CD4-positive, alpha-beta T cell (primary cell): Measurements from ENCODE around the gene ZGPAT. TPM values are rescaled to one million over a fixed set of nuclear protein-coding genes. Genes with fewer than 3 reads are reported as not detected.

Experiments used
- ATAC-seq: fragments of 200-7000 bp; cut with Tn5 transposase; one replicate; pipeline ENCODE4 v1.10.0; 2022; ENCODE audit warnings: mild to moderate bottlenecking; ENCODE audit not compliant: poor library complexity
- CTCF ChIA-PET: fragments of 350-600 bp; sonication (Branson Sonifier 250); formaldehyde crosslinking; loops from one replicate; lab custom pipeline; 2021; ENCODE audit warnings: antibody characterized with exemption, inconsistent platforms; lab: Charles Lee
- POLR2A ChIA-PET: fragments of 350-600 bp; sonication (Branson Sonifier 250); formaldehyde crosslinking; loops from one replicate; lab custom pipeline; 2021; ENCODE audit warnings: antibody characterized with exemption, inconsistent platforms; lab: Charles Lee
- DNase-seq, 14 experiments: peaks; one replicate each; pipeline ENCODE4 v3.0.0-alpha.2; 2013 to 2020; ENCODE audit warnings: mixed read lengths in 2 of 14
- H3K27ac ChIP-seq, 2 donors: one replicate each; pipeline versions ENCODE4 v1.5.1 to v1.7.0; 2013; ENCODE audit warnings: low read length in 2 of 2, low read depth in 1 of 2, mild to moderate bottlenecking in 1 of 2
- H3K27me3 ChIP-seq, 2 experiments: 1 replicate in 1 of 2; 2 replicates in 1 of 2; pipeline versions ENCODE4 v1.6.1 to v1.7.0; 2013; ENCODE audit warnings: low read length in 2 of 2, control low read depth in 1 of 2, mild to moderate bottlenecking in 1 of 2, moderate library complexity in 1 of 2; ENCODE audit not compliant: insufficient read depth in 2 of 2, control insufficient read depth in 1 of 2
- H3K36me3 ChIP-seq: one replicate; pipeline ENCODE4 v1.6.1; 2013; ENCODE audit warnings: low read length, control low read depth; ENCODE audit not compliant: insufficient read depth
- H3K4me1 ChIP-seq: one replicate; pipeline ENCODE4 v1.6.1; 2013; ENCODE audit warnings: low read length, control low read depth; ENCODE audit not compliant: insufficient read depth
- H3K4me3 ChIP-seq: one replicate; pipeline ENCODE4 v1.5.1; 2013; ENCODE audit warnings: mild to moderate bottlenecking, low read length, moderate library complexity
- H3K9me3 ChIP-seq, 2 experiments: 1 replicate in 1 of 2; 2 replicates in 1 of 2; pipeline versions ENCODE4 v1.6.1 to v1.7.0; 2013; ENCODE audit warnings: low read length in 2 of 2, mild to moderate bottlenecking in 2 of 2, control low read depth in 1 of 2, moderate library complexity in 1 of 2; ENCODE audit not compliant: control insufficient read depth in 1 of 2, insufficient read depth in 1 of 2
- H3K27ac Mint-ChIP-seq: one replicate; pipeline ENCODE4 v1.8.0; 2020; ENCODE audit warnings: mixed read lengths
- H3K27me3 Mint-ChIP-seq: one replicate; pipeline ENCODE4 v1.8.0; 2021; ENCODE audit warnings: mixed read lengths
- H3K36me3 Mint-ChIP-seq: one replicate; pipeline ENCODE4 v1.8.0; 2021; ENCODE audit warnings: low read depth, mixed read lengths
- H3K4me1 Mint-ChIP-seq: one replicate; pipeline ENCODE4 v1.8.0; 2021; ENCODE audit warnings: low read depth, mixed read lengths
- H3K4me3 Mint-ChIP-seq: one replicate; pipeline ENCODE4 v1.8.0; 2020; ENCODE audit warnings: mild to moderate bottlenecking, mixed read lengths
- H3K9me3 Mint-ChIP-seq: one replicate; pipeline ENCODE4 v1.8.0; 2020; ENCODE audit warnings: mixed read lengths
- intact Hi-C, 2 experiments: fragments of 100-400 bp; cut with DNase I in 1 of 2; cut with micrococcal nuclease in 1 of 2; formaldehyde crosslinking; loops; one replicate each; pipeline versions ENCODE4 v1.15.1 to v1.9.0; 2023 to 2025; cut with DNase I, micrococcal nuclease
- total RNA-seq, 174 experiments: library from RNA in 2 of 174; stranded (reverse) in 2 of 174; gene quantifications; one replicate each; pipeline ENCODE4 v1.2.3 and lab custom pipeline; 2021 to 2026
- TF ChIP-seq, protein P1 (sequence below): fragments of 200-600 bp; IDR thresholded peaks from one replicate; pipeline ENCODE4 v1.8.0; 2022; ENCODE audit warnings: antibody characterized with exemption, mild to moderate bottlenecking

Gene ZGPAT
- total RNA-seq, 2 experiments from 2014 or later = 28.2 to 33.4 TPM

DNA sequence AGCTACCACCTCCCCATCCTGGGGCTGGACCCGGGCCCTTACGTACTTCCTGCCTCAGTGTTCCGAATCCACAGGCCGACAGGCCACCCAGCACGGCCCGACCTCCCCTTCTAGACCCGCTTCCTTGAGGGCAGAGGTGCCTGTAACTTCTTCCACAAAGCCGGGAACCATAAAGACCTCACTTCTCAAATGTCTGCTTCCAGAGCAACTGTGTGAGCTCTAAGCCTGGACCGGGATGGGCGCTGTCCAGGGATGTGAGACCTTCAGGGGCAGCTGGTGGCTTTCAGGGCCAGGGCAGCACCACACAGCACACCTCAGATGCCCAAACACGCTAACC, 41.1 kb downstream of the ZGPAT start:
- peaks cover 31% of the 10 kb centered on the region for H3K4me1 Mint-ChIP-seq
- intact Hi-C loops = no loop called here
- DNase-seq (peak in 1 of 14 experiments; percentile 11), ATAC-seq (no peak)
- TF ChIP-seq, protein P1, sequence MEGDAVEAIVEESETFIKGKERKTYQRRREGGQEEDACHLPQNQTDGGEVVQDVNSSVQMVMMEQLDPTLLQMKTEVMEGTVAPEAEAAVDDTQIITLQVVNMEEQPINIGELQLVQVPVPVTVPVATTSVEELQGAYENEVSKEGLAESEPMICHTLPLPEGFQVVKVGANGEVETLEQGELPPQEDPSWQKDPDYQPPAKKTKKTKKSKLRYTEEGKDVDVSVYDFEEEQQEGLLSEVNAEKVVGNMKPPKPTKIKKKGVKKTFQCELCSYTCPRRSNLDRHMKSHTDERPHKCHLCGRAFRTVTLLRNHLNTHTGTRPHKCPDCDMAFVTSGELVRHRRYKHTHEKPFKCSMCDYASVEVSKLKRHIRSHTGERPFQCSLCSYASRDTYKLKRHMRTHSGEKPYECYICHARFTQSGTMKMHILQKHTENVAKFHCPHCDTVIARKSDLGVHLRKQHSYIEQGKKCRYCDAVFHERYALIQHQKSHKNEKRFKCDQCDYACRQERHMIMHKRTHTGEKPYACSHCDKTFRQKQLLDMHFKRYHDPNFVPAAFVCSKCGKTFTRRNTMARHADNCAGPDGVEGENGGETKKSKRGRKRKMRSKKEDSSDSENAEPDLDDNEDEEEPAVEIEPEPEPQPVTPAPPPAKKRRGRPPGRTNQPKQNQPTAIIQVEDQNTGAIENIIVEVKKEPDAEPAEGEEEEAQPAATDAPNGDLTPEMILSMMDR = no peak
- Histone ChIP-seq H3K36me3 (no peaks in the 10 kb centered on the region), H3K9me3 (no peaks in the 10 kb centered on the region), H3K27me3 (no peaks in the 10 kb centered on the region), H3K4me3 (no peak overlapping the region), H3K27ac (no peak overlapping the region), H3K4me1 (peaks cover 35% of the 10 kb centered on the region)
- ChIA-PET POLR2A (interaction anchor here (4.9 kb wide), 1 partner anchor 11 kb away, joined by 118 read pairs; the partner anchor contains the start of genes LIME1 and SLC2A4RG), CTCF (no interaction called here)
- H3K9me3 Mint-ChIP-seq = no peaks in the 10 kb centered on the region
- peaks cover under 1% of the 10 kb centered on the region for H3K36me3 Mint-ChIP-seq
- H3K27me3 Mint-ChIP-seq = no peaks in the 10 kb centered on the region
- peak overlapping the region; percentile 70 for H3K27ac Mint-ChIP-seq
- H3K4me3 Mint-ChIP-seq = peak overlapping the region; percentile 8

DNA sequence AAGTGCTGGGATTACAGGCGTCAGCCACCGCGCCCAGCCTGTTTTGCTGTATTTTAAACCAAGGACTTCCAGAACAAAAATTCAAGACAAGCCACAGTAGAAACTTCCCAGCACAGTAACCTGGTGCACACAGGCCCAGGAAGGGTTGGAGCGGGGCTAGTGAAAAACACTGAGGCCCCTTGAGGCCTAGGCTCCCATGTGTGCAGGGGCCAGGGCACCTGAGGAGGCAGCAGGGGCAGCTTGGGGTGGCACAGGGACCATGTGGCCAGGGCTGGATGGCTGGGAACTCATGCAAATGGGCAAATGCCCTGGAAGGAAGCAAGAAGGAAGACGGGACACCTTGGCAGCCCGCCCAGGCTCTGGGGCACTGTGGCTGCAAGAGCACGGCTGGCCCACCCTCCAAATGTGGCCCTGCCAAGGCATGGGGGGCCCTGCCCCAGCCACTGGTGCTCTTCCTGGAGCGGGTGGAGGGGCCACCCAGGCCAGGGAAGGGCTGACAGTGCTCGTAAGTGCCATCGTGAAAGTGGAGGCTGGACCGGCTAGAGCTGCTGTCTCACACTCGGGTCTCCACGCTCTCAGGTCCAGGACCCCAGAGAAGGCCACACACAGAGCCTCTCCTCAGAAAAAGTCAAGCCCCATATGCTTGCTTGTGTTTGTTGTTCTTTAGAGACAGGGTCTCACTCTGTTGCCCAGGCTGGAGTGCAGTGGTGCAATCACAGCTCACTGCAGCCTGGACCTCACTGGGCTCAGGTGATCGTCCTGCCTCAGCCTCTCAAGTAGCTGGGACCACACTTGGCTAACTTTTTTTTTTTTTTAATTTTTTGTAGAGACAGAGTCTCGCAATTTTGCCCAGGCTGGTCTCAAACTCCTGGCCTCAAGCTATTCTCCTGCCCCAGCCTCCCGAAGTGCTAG, 42.0 kb downstream of the ZGPAT start:
- H3K27ac Mint-ChIP-seq = peak overlapping the region; percentile 49
- POLR2A ChIA-PET = interaction anchor here (2.6 to 4.9 kb wide), 2 partner anchors 12 to 43 kb away, joined by 18 to 118 read pairs; partner anchors contain the start of genes ARFRP1, LIME1, SLC2A4RG and ZGPAT
- Histone ChIP-seq H3K4me3 (no peak overlapping the region), H3K4me1 (peaks cover 35% of the 10 kb centered on the region), H3K27ac (no peak overlapping the region), H3K36me3 (no peaks in the 10 kb centered on the region), H3K27me3 (no peaks in the 10 kb centered on the region), H3K9me3 (no peaks in the 10 kb centered on the region)
- H3K4me1 Mint-ChIP-seq = peaks cover 35% of the 10 kb centered on the region
- ATAC-seq = no peak
- CTCF ChIA-PET = interaction anchor here (1.7 to 1.8 kb wide), 2 partner anchors 13 to 43 kb away, joined by 5 to 6 read pairs; partner anchors contain the start of gene LIME1
- DNase-seq = peak in 1 of 14 experiments; percentile 18
- no peaks in the 10 kb centered on the region for H3K27me3 Mint-ChIP-seq
- no peaks in the 10 kb centered on the region for H3K36me3 Mint-ChIP-seq
- no peak overlapping the region for H3K4me3 Mint-ChIP-seq
- TF ChIP-seq, protein P1 = no peak
- no peaks in the 10 kb centered on the region for H3K9me3 Mint-ChIP-seq
- intact Hi-C loops = loop anchor here in 1 of 2 experiments (2.0 kb wide), 1 partner anchor 31 kb away; no protein-coding TSS in a partner anchor

DNA sequence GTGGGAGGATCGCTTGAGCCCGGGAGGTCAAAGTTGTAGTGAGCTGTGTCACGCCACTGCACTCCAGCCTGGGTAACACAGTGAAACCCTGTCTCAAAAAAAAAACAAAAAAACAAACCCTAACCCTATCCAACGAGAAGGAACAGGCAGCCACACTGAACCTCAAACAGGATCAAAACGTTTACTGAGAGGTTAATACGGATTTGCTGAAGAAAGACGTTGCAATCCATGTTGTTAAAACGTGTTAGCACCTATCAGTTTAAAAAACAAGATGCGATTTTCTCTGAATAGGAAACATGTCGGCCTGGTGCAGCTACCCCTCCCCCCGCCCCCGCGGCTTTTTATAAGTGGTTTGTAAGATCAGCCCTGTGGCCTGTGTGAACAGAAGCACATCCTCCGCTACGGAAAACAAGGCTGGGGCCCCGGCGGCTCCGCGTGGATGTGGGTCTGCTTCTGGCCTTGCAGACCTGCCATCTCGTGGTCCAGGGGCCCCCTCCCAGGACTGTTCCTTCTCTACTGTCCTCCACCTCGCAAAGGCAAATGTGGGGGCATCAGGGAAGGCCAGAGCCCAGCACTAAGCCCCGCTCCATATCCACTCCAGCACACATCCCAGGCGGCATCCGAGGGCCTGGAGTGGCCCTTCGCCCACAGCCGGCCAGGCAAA, 43.1 kb downstream of the ZGPAT start:
- TF ChIP-seq, protein P1 = no peak
- no peaks in the 10 kb centered on the region for H3K27me3 ChIP-seq
- no peaks in the 10 kb centered on the region for H3K9me3 ChIP-seq
- DNase-seq (peak; percentile 44 to 86 (median 67)), ATAC-seq (peak; percentile 93)
- peak overlapping the region; percentile 9 for H3K4me3 ChIP-seq
- ChIA-PET CTCF (interaction anchor here (0.6 to 1.8 kb wide), 3 partner anchors 14 to 44 kb away, joined by 3 to 6 read pairs (median 5); partner anchors contain the start of gene LIME1), POLR2A (interaction anchor here (0.8 to 4.9 kb wide), 8 partner anchors 13 to 649 kb away, joined by 3 to 118 read pairs (median 3); partner anchors contain the start of genes ARFRP1, LIME1, SLC2A4RG and STMN3)
- Mint-ChIP-seq H3K36me3 (no peaks in the 10 kb centered on the region), H3K27ac (peak overlapping the region; percentile 93), H3K9me3 (no peaks in the 10 kb centered on the region), H3K4me3 (peak overlapping the region; percentile 81), H3K27me3 (no peaks in the 10 kb centered on the region), H3K4me1 (peaks cover 32% of the 10 kb centered on the region)
- H3K36me3 ChIP-seq = no peaks in the 10 kb centered on the region
- H3K27ac ChIP-seq = peak overlapping the region; percentile 37 to 70
- intact Hi-C loops = loop anchor here in 1 of 2 experiments (1.0 to 2.0 kb wide), 3 partner anchors 15 to 44 kb away; partner anchors contain the start of genes ARFRP1 and LIME1
- H3K4me1 ChIP-seq = peaks cover 35% of the 10 kb centered on the region
